NOMO-1 treated with dmso at 0.1 percent for 144 hours (cell line): Measurements from ENCODE around the gene PTPN13.

Experiments
- DNase-seq: peaks from one replicate; lab custom pipeline; 2025; ENCODE audit not compliant: unreplicated experiment; lab: John Stamatoyannopoulos, UW

PTPN13 gene

GRCh38 chr4:86593688-86594558 is at the start of gene PTPN13:
TSS of gene PTPN13 (plus strand) at chr4:86594315. CDS start at chr4:86635257, 40,942 bp downstream.
- DNase-seq: peak; percentile 98

- no peak for DNase-seq
Measured at GRCh38 chr4:86547140-86547539, 47.0 kb upstream of the PTPN13 start.

GRCh38 chr4:86549163-86549788 is 44.8 kb upstream of the PTPN13 start:
- DNase-seq: no peak

GRCh38 chr4:86551387-86551786 is 42.7 kb upstream of the PTPN13 start:
- DNase-seq: no peak

- peak; percentile 94 for DNase-seq
Measured at GRCh38 chr4:86554646-86555045, 39.5 kb upstream of the PTPN13 start.

- DNase-seq: no peak
Measured at GRCh38 chr4:86556791-86557415, 37.2 kb upstream of the PTPN13 start.

- DNase-seq: no peak
Measured at GRCh38 chr4:86557526-86557925, 36.6 kb upstream of the PTPN13 start.

GRCh38 chr4:86558258-86558657 is 35.9 kb upstream of the PTPN13 start:
- DNase-seq: no peak

- no peak for DNase-seq
Measured at GRCh38 chr4:86558797-86559196, 35.3 kb upstream of the PTPN13 start.

GRCh38 chr4:86560447-86560846 is 33.7 kb upstream of the PTPN13 start:
- no peak for DNase-seq

GRCh38 chr4:86561256-86561655 is 32.9 kb upstream of the PTPN13 start:
- no peak for DNase-seq

GRCh38 chr4:86563416-86563815 is 30.7 kb upstream of the PTPN13 start:
- DNase-seq: no peak

GRCh38 chr4:86564795-86565194 is 29.3 kb upstream of the PTPN13 start:
- no peak for DNase-seq

- DNase-seq: peak; percentile 83
Measured at GRCh38 chr4:86565651-86566050, 28.5 kb upstream of the PTPN13 start.

GRCh38 chr4:86569103-86569870 is 24.8 kb upstream of the PTPN13 start:
- DNase-seq: no peak

GRCh38 chr4:86579941-86580340 is 14.2 kb upstream of the PTPN13 start:
- no peak for DNase-seq

GRCh38 chr4:86582410-86582809 is 11.7 kb upstream of the PTPN13 start:
- no peak for DNase-seq

- peak; percentile 87 for DNase-seq
Measured at GRCh38 chr4:86586160-86586572, 7.9 kb upstream of the PTPN13 start.

GRCh38 chr4:86586626-86587380 is 7.3 kb upstream of the PTPN13 start:
- peak; percentile 42 for DNase-seq

- DNase-seq: no peak
Measured at GRCh38 chr4:86587381-86588140, 6.6 kb upstream of the PTPN13 start.
